ENCODE measurements around the gene AK2. TPM values are rescaled to one million over a fixed set of nuclear protein-coding genes. Genes with fewer than 3 reads are reported as not detected.

Gene AK2
- total RNA-seq, 1 donor, result 99.7 TPM

- no peak for DNase-seq (ENCODE audit: low read depth)
- TF ChIP-seq CTCF (IDR thresholded peaks at IDR 0.05; ENCODE audit: insufficient read depth, low read depth, low read length), result no peak
- H3K4me3 ChIP-seq (ENCODE audit: low read depth, low read length), result no peak overlapping the region
These were observed 14.0 kb downstream of the AK2 start for GRCh38 chr1:33022650-33023200.

- TF ChIP-seq CTCF (IDR thresholded peaks at IDR 0.05; ENCODE audit: insufficient read depth, low read depth, low read length), result no peak
- no peak for DNase-seq (ENCODE audit: low read depth)
- no peak overlapping the region for H3K4me3 ChIP-seq (ENCODE audit: low read depth, low read length)
These were observed 14.9 kb downstream of the AK2 start for GRCh38 chr1:33021567-33022431.

DNA sequence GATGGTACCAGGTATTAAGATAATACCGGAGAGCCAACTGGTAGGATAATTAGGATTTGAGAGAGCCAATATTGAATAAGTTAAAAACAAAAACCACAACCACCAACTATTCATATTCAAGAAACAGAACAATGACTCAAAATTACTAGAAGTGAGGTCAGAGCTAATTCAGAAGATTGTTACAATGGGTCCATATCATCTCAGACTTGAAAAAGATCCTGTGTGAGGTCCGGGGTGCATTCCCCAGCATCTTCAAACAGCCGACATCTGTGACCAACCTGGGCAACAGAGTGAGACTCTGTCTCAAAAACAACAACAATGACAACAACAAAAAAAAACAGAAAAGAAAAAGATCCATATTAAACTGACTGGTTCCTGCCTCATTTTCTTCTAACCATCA lies 18.6 kb downstream of the AK2 start:
- DNase-seq (ENCODE audit: low read depth), result no peak
- no peak for TF ChIP-seq CTCF (IDR thresholded peaks at IDR 0.05; ENCODE audit: insufficient read depth, low read depth, low read length)
- no peak overlapping the region for H3K4me3 ChIP-seq (ENCODE audit: low read depth, low read length)

GRCh38 chr1:33017175-33017574 lies 19.5 kb downstream of the AK2 start:
- DNase-seq (ENCODE audit: low read depth), result no peak
- no peak for TF ChIP-seq CTCF (IDR thresholded peaks at IDR 0.05; ENCODE audit: insufficient read depth, low read depth, low read length)
- H3K4me3 ChIP-seq (ENCODE audit: low read depth, low read length), result no peak overlapping the region

GRCh38 chr1:33015216-33015615 lies 21.5 kb downstream of the AK2 start:
- TF ChIP-seq CTCF (IDR thresholded peaks at IDR 0.05; ENCODE audit: insufficient read depth, low read depth, low read length), result no peak
- no peak overlapping the region for H3K4me3 ChIP-seq (ENCODE audit: low read depth, low read length)
- no peak for DNase-seq (ENCODE audit: low read depth)

- no peak for DNase-seq (ENCODE audit: low read depth)
- no peak overlapping the region for H3K4me3 ChIP-seq (ENCODE audit: low read depth, low read length)
- TF ChIP-seq CTCF (IDR thresholded peaks at IDR 0.05; ENCODE audit: insufficient read depth, low read depth, low read length), result no peak
These were observed 22.1 kb downstream of the AK2 start for GRCh38 chr1:33014464-33015163.

Measured in fibroblast of villous mesenchyme (primary cell).